ENCODE measurements around the gene STAT1.

The STAT1 gene

DNA sequence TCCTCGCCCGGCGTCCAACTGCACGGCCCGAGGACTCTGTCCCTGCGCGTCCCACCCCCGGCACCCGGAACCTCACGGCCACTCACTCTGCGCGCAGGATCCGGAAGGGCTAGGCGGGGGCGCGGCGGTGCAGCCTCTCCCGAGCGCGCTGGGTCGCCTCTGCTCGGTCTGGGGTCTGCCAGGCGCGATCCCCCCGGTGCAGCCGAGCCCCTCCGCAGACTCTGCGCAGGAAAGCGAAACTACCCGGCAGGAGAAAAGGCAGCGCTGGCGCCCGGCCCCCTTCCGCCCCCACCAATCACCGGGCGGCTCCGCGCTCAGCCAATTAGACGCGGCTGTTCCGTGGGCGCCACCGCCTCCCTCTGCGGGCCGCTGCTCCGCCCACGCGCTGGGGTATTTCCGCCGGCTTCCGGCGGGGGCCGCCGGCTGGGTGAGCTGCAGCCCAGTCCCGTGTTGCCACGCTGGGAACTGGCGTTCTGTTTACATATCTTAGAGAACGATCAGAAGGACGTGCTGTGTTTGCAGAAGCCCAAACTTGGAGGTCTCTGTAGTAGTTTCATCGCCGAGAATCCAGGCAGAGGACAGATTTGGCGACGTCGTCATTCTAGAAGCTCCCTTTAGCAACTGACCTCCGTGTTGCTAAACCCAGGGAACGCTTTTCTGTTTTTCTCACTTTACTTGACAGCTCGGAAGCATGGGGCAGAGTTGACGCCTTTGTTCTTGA lies at the start of gene STAT1:
Gene STAT1, minus strand, starts transcription at position 240 of the 721 bp plus-strand sequence. CDS start 4,168 bp downstream, outside the sequence.
- peak; percentile 56 for DNase-seq

DNA sequence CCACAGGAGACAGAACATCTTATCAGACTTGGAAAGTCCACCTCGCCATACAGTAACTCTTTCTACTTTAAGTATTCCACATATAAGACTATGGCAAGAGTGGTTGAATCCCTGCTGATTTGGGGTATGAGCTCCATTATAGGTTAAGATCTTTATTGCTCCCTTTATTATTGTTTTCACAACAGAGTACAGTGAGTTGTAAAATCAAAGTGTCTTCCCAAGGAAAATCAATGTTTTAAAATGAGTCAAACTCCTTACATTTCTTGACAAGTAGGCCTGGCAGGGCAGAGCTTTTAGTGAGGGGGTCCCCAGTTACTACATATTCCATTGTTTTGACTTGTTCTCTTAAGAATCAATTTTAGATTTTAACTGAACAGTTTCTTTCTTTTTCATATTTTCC lies 49.6 kb upstream of the STAT1 start:
- DNase-seq: no peak

DNA sequence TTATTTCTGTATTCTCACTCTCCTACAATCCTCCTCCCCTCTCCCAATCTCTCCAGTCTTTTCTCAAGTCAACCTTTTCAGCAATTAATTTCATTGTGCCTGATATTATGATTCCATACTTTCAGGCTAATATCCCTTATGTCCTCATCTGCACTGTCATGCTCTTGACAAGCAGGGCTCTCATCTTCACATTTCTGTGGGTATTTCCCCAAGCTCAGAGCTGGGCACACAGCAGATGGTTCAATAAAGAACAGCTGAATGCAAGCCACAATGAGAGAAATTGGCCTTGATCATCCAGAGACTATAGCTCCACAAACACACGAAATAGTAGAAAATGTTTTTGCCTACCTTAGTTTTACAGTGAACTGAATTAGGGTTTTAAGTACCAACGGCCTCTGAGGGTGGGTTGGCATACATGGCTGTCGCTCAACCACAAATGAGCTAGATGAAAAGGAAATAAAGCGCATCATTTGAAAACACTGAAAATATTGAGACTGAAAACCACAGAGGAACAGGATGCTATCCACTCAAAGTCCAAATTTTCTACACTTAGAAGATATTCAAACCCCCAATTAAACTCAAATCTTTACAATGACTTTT lies 47.5 kb upstream of the STAT1 start:
- no peak for DNase-seq

DNA sequence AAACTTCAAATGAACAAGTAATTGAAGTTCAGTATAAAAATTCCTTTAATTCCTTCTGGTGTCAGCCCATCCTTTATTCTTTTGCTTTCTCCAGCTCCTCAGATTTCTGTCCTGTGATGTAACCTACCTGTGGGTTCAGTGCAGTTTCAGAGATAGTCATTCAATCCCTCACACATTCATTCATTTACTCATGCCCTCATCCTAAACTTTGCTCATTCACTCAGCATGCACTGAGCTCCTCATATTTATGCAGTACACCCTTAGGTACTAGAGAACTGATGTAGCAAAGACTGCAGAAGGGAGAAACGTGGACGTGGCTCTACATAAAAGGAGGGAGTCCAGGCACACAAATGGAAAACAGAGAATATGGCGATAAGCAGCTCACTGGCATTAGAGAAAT lies 45.3 kb upstream of the STAT1 start:
- no peak for DNase-seq

DNA sequence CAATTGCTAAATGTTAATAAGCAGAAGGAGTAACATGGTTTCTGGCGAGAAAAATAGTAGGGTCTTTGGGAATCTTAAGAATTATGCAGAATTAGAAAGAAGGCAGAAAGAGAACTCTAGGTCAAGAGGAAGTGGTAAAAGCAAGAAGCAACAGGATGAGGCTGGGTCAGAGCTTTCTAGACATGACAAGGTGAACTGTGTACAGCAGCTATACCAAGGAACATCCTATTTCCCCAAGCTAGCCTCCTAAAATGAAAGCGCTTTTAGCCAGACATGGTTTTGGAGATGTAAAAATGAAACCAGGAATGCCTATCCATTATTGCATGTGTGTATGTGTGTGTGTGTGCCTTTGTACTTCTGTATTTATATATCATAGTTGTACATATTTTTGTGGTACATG lies 42.3 kb upstream of the STAT1 start:
- DNase-seq: no peak

DNA sequence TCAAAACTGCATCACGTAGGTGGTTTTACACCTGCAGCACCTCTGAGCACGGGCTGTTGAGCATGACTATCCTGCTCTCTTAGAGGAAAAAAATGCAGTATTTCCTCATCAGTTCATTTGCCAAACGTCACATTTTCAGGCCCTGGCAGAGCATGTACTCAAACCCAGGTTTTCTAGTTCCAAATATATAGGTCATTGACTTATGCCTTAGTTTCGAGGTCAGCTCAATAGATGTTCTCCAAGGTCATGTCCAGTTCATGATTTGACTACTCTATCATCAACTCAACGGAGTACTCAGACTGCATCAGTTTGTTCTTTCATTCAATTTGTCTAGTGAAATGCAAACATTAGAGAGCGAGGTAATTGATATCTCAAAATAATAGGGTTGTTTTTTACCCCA lies 39.3 kb upstream of the STAT1 start:
- DNase-seq: no peak

DNA sequence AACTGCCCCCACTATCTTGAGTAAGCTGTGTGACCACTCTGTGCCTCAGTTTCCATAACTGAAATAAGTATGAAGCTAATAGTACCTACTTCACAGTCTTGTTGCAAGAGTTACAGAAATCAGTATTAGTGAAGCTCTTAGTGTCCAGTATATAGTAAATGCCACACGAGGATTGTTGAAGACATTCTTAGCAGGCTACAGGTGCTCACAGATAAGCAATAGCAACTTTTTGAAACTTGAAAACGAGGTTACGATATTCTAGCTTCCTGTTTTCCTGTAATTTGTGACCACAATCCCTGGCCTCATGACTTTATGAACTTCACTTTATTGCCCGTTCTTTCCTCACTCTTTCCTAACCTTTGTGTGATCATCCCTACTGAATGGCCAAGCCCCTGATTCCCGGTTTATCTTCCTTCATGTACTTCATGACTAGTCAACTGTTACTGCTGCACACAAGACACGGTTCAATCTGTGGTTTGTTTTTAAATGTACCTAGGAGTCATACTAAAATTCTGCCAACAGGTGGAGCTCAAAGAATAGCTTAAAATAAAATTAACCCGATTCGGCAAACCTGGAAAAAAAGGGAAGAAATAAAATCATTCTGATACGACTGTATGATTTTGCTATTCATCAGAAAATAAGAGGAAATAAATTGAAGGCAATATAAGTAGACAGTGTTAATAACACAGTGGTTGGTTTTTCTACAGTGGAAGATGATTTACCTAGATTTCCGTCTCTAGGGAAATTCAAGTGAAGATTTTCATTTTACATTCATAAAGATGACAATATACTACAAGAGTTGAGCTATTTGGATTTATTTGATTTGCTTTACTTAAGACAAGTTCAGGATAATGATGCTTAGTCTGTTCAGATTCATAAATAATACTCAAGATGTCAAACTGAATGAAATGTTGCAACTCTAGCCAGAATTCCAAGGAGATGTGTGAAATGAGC lies 38.1 kb upstream of the STAT1 start:
- no peak for DNase-seq

DNA sequence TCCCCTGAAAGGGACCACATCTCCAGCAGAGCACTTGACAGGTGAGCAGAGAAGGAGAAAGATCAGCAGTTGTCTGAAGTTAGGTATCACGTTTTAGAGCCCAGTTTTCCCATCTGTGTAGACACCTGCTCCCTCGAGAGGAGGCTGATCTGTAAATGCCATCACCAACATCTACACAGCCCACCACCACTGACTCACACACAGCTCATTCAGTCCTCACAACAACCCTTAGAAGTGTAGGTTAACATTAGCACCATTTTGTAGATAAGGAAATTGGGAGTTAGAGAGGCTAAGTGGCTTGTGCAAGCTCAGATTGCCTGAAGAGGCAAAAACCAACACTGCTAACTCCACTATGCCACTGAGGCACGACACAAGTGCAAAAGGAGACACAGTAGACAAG lies 37.2 kb upstream of the STAT1 start:
- no peak for DNase-seq

DNA sequence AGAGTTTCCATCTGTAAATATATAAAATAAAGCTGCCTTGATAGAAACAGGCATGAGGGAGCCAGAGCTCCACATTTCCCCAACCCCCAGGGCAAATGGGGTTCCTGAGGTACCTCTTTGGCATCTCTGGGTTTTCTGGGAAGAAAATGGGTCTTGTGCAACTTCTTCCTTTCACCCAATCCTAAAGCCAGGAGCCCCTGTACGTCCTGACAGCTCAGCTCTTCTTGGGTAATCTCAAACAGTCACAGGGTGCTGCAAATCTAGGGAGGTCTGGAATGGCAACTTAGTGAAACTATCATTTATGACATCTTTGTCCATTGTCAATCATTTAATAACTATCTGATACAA lies 36.6 kb upstream of the STAT1 start:
- no peak for DNase-seq

DNA sequence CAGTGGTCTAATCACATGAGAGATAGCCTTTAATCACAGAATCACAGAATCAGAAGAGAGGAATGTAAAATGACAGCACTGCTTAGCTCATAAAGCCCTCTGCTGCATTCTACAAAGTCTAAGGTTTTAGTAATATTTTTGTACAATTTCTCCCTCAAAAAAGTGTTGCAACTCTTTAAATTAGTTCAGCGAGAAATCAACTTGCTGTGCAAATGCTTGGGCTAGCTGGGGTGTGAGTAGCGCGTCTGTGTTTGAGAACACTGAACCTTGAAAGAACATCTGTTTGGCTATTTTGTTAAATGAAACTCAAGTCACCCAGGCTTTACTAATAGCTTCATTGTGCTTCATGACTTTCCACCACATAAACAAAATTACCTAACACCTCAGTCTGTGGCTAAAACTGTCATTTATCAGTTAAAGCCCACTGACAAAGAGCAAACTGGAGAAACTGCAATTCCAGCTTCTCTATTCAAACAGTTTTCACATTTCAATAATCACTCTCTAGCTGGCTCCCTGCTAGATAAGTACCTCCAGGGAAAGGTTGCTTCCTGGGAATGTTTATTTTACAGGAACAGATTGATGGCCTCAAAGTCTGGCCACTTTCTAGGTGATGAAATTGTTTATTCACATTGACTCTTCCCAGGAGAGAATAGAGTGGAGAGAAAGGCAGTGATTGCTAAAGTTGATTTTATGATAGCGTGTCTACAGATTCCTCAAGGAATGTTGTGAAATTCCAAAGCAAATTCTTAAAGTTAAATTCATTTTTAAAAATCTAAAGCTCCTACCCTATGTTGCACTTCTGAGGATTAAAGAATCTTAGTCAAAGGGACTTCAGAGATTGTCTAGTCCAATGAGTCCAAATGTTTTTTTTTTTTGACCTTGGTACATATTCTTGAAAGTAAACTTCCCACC lies 36.0 kb upstream of the STAT1 start:
- no peak for DNase-seq

DNA sequence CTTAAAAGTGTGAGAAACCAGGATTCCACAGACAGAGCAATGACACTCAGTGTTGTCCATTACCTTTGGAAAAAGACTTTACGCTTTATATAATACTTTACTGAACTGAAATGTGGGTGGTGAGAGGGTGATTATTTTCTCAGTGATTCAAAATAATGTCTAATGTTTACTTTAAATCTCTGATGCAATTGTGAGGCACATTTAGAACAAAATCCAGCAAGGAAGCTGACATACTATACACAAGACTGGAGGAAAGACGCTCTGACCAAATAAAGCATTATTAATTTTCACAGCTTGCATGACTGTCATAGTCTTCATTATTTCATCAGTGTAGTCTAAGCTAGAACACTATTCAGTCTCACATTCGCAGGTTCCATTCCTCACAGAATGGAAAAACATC lies 34.1 kb upstream of the STAT1 start:
- DNase-seq: no peak

DNA sequence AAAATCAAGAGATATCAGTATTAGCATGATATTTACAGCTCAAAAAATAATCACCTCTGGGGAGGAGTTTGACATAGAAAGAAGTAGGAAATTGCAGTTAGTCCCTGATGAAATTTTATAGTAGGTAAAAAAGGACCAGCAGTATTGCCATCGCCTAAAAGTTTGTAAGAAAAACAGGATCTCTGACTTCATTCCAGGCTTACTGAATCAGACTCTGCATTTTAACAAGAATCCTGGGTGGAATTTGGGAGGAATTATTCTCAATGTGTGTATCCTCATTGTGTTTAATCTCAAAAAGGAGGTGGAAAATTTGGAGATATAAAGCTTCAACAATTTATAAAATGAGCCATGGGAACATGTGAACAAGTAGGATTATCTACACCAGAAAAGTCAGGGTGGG lies 31.2 kb upstream of the STAT1 start:
- DNase-seq: no peak

DNA sequence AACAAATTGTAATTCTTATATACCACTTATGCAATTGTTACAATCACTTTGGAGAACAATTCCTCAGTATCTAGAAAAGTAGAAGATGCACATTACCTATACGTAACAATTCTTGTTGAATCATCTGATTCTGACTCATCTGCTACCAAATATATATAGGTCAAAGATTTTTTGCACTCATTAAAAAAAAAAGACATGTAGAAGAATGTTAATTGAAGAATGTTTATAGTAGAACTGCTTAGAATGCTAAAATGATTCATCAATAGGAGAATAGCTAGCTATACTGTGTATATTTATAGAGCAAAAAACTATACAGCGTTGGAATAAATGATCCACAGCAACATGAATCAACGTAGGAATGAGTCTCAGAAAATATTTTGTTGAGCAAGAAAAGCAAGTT lies 29.5 kb upstream of the STAT1 start:
- DNase-seq: no peak

DNA sequence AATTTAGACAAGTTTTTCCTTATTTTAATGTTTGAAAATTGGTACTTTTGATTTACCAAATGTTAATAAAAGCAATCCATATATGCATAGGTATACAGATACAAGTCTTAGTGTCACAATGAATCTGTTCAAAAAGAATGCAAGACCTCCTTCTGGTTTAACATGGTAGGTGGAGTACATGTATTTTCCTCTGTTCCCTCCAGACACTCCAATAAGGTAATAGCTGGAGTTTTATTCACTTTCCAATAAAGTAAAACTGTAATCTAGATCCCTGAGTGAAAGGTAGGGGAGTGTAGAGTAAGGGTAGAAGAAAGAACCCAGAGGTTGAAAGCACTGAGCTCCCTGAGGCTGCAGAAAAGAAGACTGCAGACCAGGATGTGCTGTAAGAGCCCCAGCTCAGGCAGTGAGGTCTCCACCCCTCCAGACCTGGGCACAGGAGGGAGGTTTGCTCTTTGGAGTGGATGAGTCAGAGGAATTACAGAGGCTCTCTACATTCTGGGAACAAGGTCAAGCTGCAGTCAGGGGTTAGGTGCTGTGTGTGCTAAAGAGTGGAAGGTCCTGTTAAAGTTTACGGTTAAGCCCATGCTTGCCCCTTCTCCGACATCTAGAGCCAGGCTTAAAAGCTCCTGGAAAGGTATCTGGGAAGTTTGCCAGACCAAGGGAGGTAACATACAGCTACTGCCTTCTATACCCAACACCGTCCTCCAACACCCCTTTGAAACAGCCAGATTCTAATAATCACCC lies 27.6 kb upstream of the STAT1 start:
- no peak for DNase-seq

DNA sequence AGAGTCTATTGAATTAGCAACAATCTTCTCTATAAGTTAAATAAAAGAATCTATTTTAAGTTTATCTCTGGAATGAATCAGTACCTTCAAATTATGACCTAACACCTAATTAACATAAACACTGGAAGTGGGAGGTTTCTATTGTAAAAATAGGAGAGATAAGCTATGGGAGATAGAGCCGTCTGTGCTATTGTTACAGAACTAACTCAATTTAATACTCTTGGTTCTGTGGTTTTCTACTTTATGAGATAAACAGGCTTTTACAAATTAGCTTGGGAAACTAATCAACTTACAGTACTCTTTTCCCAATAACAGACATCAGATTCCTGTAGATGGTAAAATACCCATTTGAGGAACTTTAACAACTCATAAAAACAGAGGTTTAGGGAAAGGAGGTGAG lies 25.6 kb upstream of the STAT1 start:
- no peak for DNase-seq

DNA sequence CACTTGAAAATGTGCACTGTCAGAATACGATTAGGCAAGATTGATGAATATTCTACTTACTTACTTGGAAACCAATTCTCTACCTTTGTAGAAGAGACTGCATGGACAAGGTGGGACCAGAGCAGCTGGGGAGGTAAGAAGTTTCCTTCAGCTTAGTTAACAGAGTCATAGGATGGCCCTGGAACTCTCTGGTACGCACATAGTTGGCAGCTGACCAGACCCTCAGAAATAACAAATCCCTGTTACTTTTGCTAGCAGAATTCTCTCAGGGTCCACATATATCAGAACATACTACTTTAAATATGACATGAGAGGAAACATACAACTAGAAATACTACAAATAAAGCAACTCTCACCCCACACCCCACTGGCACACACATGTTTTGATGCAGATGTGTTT lies 24.8 kb upstream of the STAT1 start:
- no peak for DNase-seq

DNA sequence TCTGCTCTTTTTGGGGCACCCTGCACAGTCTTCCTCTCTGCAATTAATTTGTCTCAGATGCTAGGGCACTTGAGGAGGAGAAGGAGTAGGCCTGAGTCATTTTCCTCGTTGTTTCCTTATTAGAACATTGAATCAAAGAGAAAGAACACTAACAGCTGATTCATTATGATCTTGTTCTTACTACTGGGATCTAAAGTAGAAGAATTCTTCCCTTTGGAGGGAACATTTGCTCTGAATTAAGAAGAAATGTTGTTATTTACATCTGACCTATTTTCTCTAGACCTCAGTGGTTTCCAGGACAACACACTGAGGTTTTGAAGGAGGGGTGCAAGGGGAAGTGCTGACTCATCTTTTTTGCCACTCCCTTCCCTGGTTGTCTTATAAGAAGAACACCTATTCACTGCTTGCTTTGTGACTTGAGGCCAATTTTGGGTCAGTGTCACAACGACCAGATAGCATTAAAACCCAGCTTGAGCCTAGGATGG lies 24.3 kb upstream of the STAT1 start:
- no peak for DNase-seq

DNA sequence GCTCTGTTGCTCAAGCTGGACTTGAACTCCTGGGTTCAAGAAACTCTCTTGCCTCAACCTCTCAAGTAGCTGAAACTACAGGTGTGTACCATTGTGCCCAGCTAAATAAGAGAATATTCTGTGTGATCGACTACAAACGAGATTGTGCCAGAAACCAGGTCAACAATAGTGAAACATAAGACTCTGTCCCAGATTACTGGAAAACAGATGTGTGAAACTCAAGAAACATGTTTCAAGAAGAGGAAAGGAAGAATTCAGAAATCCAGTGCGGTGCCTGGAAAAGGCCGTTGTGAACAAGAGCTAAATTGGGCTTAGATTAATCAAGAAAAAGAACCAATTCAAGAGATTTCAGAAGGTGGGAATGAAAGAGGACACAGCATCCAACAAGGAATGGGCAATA lies 23.4 kb upstream of the STAT1 start:
- no peak for DNase-seq

DNA sequence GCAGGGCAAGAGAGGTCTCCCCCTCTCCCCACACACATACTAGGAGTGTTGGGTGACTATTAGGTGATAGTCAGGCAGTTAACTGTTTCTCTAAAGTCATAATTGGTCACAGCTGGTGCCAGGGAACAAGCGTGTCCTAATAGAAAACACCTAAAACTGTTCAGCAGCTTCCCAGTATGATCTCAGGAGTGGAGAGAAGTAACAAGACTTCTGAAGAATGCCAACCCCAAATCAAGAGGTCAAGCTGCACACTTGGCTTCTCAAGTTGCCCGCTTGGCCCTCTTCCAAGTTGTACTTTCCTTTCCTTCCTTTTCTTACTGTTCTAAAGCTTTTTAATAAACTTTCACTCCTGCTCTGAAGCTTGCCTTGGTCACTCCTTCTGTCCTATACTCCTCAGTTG lies 22.4 kb upstream of the STAT1 start:
- no peak for DNase-seq

DNA sequence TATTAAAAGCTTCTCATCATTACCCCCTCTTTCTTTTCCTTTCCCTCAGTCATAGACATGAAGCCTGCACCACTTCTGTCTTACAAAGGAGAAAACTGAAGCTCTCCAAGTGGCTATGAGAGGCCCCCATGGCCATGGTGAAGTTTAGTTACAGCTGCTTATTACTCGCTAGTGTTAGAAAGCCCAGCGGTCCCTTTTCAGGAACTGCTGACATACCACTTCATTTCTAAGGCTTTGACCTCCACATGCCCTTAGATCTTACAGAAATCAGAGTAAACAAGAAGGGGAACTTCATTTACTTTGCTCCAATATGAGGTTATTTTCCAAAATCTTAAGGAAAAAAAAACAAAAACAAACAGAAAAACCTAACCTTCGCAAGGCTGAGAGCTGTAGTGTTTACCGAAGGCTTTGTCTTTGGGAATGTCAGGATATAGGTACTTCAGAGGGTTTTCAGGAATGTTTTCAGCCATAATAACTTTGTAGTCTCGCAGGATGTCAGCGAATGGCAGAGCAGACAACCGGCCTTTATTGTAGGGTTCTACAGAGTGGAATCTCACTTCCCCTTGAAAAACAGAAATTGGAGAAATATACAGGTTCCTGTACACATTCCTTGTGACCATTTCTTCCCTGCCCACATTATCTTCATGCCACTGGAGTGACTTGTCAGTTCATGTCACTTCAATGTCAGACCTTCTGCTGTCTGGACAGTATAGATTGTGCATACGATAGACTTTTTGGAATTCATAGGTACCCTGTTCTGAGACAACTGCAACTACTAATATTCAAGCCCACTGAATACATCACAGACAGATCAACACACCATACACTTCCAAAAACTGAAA lies 18.8 kb upstream of the STAT1 start:
- DNase-seq: no peak

DNA sequence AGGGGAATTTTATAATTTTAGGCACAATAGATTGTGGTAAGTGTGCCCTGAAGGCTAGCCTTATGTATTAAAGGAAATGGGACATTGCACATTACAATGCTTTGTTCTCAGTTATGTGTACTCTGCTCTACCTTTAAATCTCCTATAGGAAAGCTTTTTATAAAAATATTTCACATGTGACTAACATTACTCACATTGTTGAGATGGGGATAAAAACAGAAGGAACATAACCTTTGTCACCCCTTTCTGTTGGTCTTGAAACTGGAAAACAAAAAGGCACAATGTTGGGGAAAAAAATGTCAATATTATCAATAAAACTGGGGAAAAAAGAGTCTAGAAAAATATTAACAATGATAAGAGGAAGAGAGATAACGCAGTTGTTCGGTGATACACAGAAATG lies 17.3 kb upstream of the STAT1 start:
- no peak for DNase-seq

Measured in NCI-H1048 (cell line).